ENCODE measurements around the gene ATP1B3. TPM values are rescaled to one million over a fixed set of nuclear protein-coding genes. Genes with fewer than 3 reads are reported as not detected.

The ATP1B3 gene
- total RNA-seq, 2 experiments from 2014 or later, result 22.2 to 22.5 TPM

DNA sequence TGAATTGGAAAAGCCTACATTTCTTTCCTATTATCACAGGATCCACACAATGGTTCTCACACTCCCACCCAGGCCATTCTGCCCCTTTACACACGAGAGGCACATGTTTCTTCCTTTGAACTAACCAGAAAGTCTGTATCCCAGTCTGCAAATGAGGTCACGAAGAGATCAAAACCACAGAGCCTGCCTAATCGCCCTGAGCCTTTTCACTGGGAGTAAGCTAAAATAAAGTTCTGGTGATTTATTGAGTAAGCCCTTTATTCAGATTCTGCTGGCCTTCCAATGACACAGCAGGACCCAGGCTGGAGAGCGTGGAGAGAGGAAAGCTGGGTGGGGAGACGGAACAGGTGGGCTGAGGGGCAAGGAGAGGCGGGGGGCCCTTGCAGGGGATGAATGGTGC is 78.7 kb downstream of the ATP1B3 start:
- Histone ChIP-seq H3K4me3 (ENCODE audit: low read length) (no peak overlapping the region), H3K9me3 (ENCODE audit: control insufficient read depth in 1 of 2, insufficient read depth in 1 of 2, low read length in 2 of 2) (no peaks in the 10 kb centered on the region), H3K27me3 (ENCODE audit: control insufficient read depth in 1 of 2, insufficient read depth in 2 of 2, low read length in 2 of 2) (no peaks in the 10 kb centered on the region), H3K36me3 (ENCODE audit: insufficient read depth, low read length) (peaks cover 14% of the 10 kb centered on the region), H3K4me1 (ENCODE audit: insufficient read depth, low read length) (no peaks in the 10 kb centered on the region), H3K27ac (ENCODE audit: low read depth in 1 of 2, low read length in 2 of 2) (no peak overlapping the region)
- TF ChIP-seq, protein P1, sequence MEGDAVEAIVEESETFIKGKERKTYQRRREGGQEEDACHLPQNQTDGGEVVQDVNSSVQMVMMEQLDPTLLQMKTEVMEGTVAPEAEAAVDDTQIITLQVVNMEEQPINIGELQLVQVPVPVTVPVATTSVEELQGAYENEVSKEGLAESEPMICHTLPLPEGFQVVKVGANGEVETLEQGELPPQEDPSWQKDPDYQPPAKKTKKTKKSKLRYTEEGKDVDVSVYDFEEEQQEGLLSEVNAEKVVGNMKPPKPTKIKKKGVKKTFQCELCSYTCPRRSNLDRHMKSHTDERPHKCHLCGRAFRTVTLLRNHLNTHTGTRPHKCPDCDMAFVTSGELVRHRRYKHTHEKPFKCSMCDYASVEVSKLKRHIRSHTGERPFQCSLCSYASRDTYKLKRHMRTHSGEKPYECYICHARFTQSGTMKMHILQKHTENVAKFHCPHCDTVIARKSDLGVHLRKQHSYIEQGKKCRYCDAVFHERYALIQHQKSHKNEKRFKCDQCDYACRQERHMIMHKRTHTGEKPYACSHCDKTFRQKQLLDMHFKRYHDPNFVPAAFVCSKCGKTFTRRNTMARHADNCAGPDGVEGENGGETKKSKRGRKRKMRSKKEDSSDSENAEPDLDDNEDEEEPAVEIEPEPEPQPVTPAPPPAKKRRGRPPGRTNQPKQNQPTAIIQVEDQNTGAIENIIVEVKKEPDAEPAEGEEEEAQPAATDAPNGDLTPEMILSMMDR (IDR thresholded peaks at IDR 0.05), result no peak
- ChIA-PET CTCF (no interaction called here), POLR2A (no interaction called here)
- Mint-ChIP-seq H3K27ac (no peak overlapping the region), H3K36me3 (ENCODE audit: low read depth) (peaks cover 49% of the 10 kb centered on the region), H3K4me3 (no peak overlapping the region), H3K4me1 (ENCODE audit: low read depth) (no peaks in the 10 kb centered on the region), H3K27me3 (no peaks in the 10 kb centered on the region), H3K9me3 (no peaks in the 10 kb centered on the region)
- intact Hi-C loops (cut with DNase I, micrococcal nuclease), result no loop called here
- ATAC-seq (ENCODE audit: poor library complexity), result no peak
- no peak for DNase-seq

- POLR2A ChIA-PET, result no interaction called here
- Mint-ChIP-seq H3K27ac (no peak overlapping the region), H3K36me3 (ENCODE audit: low read depth) (peaks cover 51% of the 10 kb centered on the region), H3K4me1 (ENCODE audit: low read depth) (no peaks in the 10 kb centered on the region), H3K4me3 (no peak overlapping the region), H3K27me3 (no peaks in the 10 kb centered on the region), H3K9me3 (no peaks in the 10 kb centered on the region)
- no peak for DNase-seq
- H3K27ac ChIP-seq (ENCODE audit: low read depth in 1 of 2, low read length in 2 of 2), result no peak overlapping the region
- ATAC-seq (ENCODE audit: poor library complexity), result no peak
- intact Hi-C loops (cut with DNase I, micrococcal nuclease), result loop anchor here in 1 of 2 experiments (5.0 kb wide), 1 partner anchor 322 kb away; no protein-coding TSS in a partner anchor
- CTCF ChIA-PET, result no interaction called here
- H3K4me3 ChIP-seq (ENCODE audit: low read length), result no peak overlapping the region
- H3K4me1 ChIP-seq (ENCODE audit: insufficient read depth, low read length), result no peaks in the 10 kb centered on the region
- no peaks in the 10 kb centered on the region for H3K27me3 ChIP-seq (ENCODE audit: control insufficient read depth in 1 of 2, insufficient read depth in 2 of 2, low read length in 2 of 2)
- TF ChIP-seq, protein P1 (IDR thresholded peaks at IDR 0.05), result no peak
- H3K36me3 ChIP-seq (ENCODE audit: insufficient read depth, low read length), result peaks cover 20% of the 10 kb centered on the region
- no peaks in the 10 kb centered on the region for H3K9me3 ChIP-seq (ENCODE audit: control insufficient read depth in 1 of 2, insufficient read depth in 1 of 2, low read length in 2 of 2)
These were observed 83.4 kb downstream of the ATP1B3 start for GRCh38 chr3:141959589-141960554.

- no peaks in the 10 kb centered on the region for H3K4me1 Mint-ChIP-seq (ENCODE audit: low read depth)
- ATAC-seq (ENCODE audit: poor library complexity) (no peak), DNase-seq (no peak)
- Histone ChIP-seq H3K9me3 (ENCODE audit: control insufficient read depth in 1 of 2, insufficient read depth in 1 of 2, low read length in 2 of 2) (no peaks in the 10 kb centered on the region), H3K27ac (ENCODE audit: low read depth in 1 of 2, low read length in 2 of 2) (no peak overlapping the region), H3K4me1 (ENCODE audit: insufficient read depth, low read length) (no peaks in the 10 kb centered on the region), H3K36me3 (ENCODE audit: insufficient read depth, low read length) (peaks cover 20% of the 10 kb centered on the region), H3K4me3 (ENCODE audit: low read length) (no peak overlapping the region), H3K27me3 (ENCODE audit: control insufficient read depth in 1 of 2, insufficient read depth in 2 of 2, low read length in 2 of 2) (no peaks in the 10 kb centered on the region)
- peaks cover 56% of the 10 kb centered on the region for H3K36me3 Mint-ChIP-seq (ENCODE audit: low read depth)
- no peak overlapping the region for H3K27ac Mint-ChIP-seq
- TF ChIP-seq, protein P1 (IDR thresholded peaks at IDR 0.05), result no peak
- H3K4me3 Mint-ChIP-seq, result no peak overlapping the region
- no peaks in the 10 kb centered on the region for H3K27me3 Mint-ChIP-seq
- CTCF ChIA-PET, result no interaction called here
- no peaks in the 10 kb centered on the region for H3K9me3 Mint-ChIP-seq
- intact Hi-C loops (cut with DNase I, micrococcal nuclease), result loop anchor here in 1 of 2 experiments (5.0 kb wide), 1 partner anchor 322 kb away; no protein-coding TSS in a partner anchor
- POLR2A ChIA-PET, result no interaction called here
These were observed 84.3 kb downstream of the ATP1B3 start for GRCh38 chr3:141960731-141961130.
